H9 (cell line): Measurements from ENCODE around the gene HSPA9. TPM values are rescaled to one million over a fixed set of nuclear protein-coding genes. Genes with fewer than 3 reads are reported as not detected.

Experiments used
- DNase-seq: peaks from one replicate; pipeline ENCODE4 v3.0.0-alpha.2; 2017
- H2AFZ ChIP-seq: one replicate; pipeline ENCODE4 v1.6.1; 2013; ENCODE audit warnings: mild to moderate bottlenecking, low read length, control low read depth, moderate library complexity
- H2AK5ac ChIP-seq: 2 replicates; pipeline ENCODE4 v1.6.1; 2013; ENCODE audit warnings: low read length, control low read depth, mixed read lengths; ENCODE audit not compliant: insufficient read length
- H2BK120ac ChIP-seq: one replicate; pipeline ENCODE4 v1.6.1; 2013; ENCODE audit warnings: low read depth, mild to moderate bottlenecking, low read length, control low read depth, inconsistent platforms; ENCODE audit not compliant: poor library complexity, severe bottlenecking
- H2BK12ac ChIP-seq: 2 replicates; pipeline ENCODE4 v1.6.1; 2013; ENCODE audit warnings: low read length, control low read depth, mixed read lengths, low read depth; ENCODE audit not compliant: insufficient read length
- H2BK15ac ChIP-seq: 2 replicates; pipeline ENCODE4 v1.6.1; 2013; ENCODE audit warnings: low read depth, low read length, control low read depth
- H2BK20ac ChIP-seq: one replicate; pipeline ENCODE4 v1.6.1; 2013; ENCODE audit warnings: low read depth, mild to moderate bottlenecking, low read length, control low read depth, inconsistent platforms; ENCODE audit not compliant: poor library complexity, severe bottlenecking
- H2BK5ac ChIP-seq: 2 replicates; pipeline ENCODE4 v1.6.1; 2013; ENCODE audit warnings: low read length, control low read depth, mixed read lengths; ENCODE audit not compliant: insufficient read length
- H3K14ac ChIP-seq: 2 replicates; pipeline ENCODE4 v1.6.1; 2013; ENCODE audit warnings: low read length, control low read depth; ENCODE audit not compliant: insufficient read depth
- H3K18ac ChIP-seq: 2 replicates; pipeline ENCODE4 v1.6.1; 2013; ENCODE audit warnings: low read depth, mild to moderate bottlenecking, mixed read lengths, low read length, control low read depth; ENCODE audit not compliant: insufficient read length
- H3K23ac ChIP-seq: 2 replicates; pipeline ENCODE4 v1.6.1; 2013; ENCODE audit warnings: low read length, control low read depth, mixed read lengths, low read depth; ENCODE audit not compliant: insufficient read length
- H3K23me2 ChIP-seq: 2 replicates; pipeline ENCODE4 v1.6.1; 2013; ENCODE audit warnings: low read depth, mild to moderate bottlenecking, mixed read lengths, low read length, control low read depth; ENCODE audit not compliant: insufficient read length, poor library complexity, severe bottlenecking
- H3K27ac ChIP-seq: 2 replicates; pipeline ENCODE4 v1.5.1; 2013; ENCODE audit warnings: low read length, control low read depth, mixed read lengths, low read depth; ENCODE audit not compliant: insufficient read length
- H3K27me3 ChIP-seq: 2 replicates; pipeline ENCODE4 v1.6.1; 2013; ENCODE audit warnings: low read length, control low read depth, inconsistent platforms; ENCODE audit not compliant: insufficient read depth
- H3K4ac ChIP-seq: 2 replicates; pipeline ENCODE4 v1.6.1; 2013; ENCODE audit warnings: low read depth, mild to moderate bottlenecking, control low read depth, inconsistent platforms, low read length, moderate library complexity
- H3K4me1 ChIP-seq: 2 replicates; pipeline ENCODE4 v1.6.1; 2013; ENCODE audit warnings: low read length, control low read depth, inconsistent platforms; ENCODE audit not compliant: insufficient read depth
- H3K4me2 ChIP-seq: 2 replicates; pipeline ENCODE4 v1.6.1; 2013; ENCODE audit warnings: low read length, control low read depth, mixed read lengths; ENCODE audit not compliant: insufficient read length, insufficient read depth
- H3K56ac ChIP-seq: 2 replicates; pipeline ENCODE4 v1.6.1; 2013; ENCODE audit warnings: low read depth, mild to moderate bottlenecking, mixed read lengths, low read length, control low read depth; ENCODE audit not compliant: insufficient read length
- H3K79me1 ChIP-seq: 2 replicates; pipeline ENCODE4 v1.6.1; 2013; ENCODE audit warnings: low read depth, mild to moderate bottlenecking, moderate library complexity, low read length, control low read depth, inconsistent platforms; ENCODE audit not compliant: insufficient read depth, poor library complexity, severe bottlenecking
- H3K79me2 ChIP-seq: 2 replicates; pipeline ENCODE4 v1.6.1; 2013; ENCODE audit warnings: low read length, control low read depth, inconsistent platforms; ENCODE audit not compliant: insufficient read depth
- H3K9ac ChIP-seq: 2 replicates; pipeline ENCODE4 v1.6.1; 2013; ENCODE audit warnings: low read length, control low read depth, mixed read lengths; ENCODE audit not compliant: insufficient read length; ENCODE audit errors: extremely low read depth
- H3K9me3 ChIP-seq: one replicate; pipeline ENCODE4 v1.6.1; 2013; ENCODE audit warnings: low read depth, low read length, inconsistent platforms; ENCODE audit not compliant: control insufficient read depth
- H3T11ph ChIP-seq: one replicate; pipeline ENCODE4 v1.6.1; 2013; ENCODE audit warnings: mild to moderate bottlenecking, low read length, control low read depth, inconsistent platforms
- H4K20me1 ChIP-seq: one replicate; pipeline ENCODE4 v1.6.1; 2013; ENCODE audit not compliant: control insufficient read depth, insufficient read length, insufficient read depth
- H4K5ac ChIP-seq: 2 replicates; pipeline ENCODE4 v1.6.1; 2013; ENCODE audit warnings: low read depth, mild to moderate bottlenecking, mixed read lengths, low read length, control low read depth; ENCODE audit not compliant: insufficient read length
- H4K8ac ChIP-seq: replicated peaks from 2 replicates; pipeline ENCODE4 v1.6.1; 2013; ENCODE audit warnings: low read length, control low read depth, mixed read lengths, low read depth; ENCODE audit not compliant: insufficient read length
- H4K91ac ChIP-seq: 2 replicates; pipeline ENCODE4 v1.6.1; 2013; ENCODE audit warnings: low read depth, mild to moderate bottlenecking, moderate library complexity, mixed read lengths, low read length, control low read depth; ENCODE audit not compliant: insufficient read length
- H3K27ac Mint-ChIP-seq, 3 experiments: 2 replicates in 2 of 3; 3 replicates in 1 of 3; pipeline ENCODE4 v1.8.0; 2020 to 2021; ENCODE audit warnings: mixed read lengths in 3 of 3, mild to moderate bottlenecking in 1 of 3, moderate library complexity in 1 of 3
- H3K27me3 Mint-ChIP-seq: 2 replicates; pipeline ENCODE4 v1.8.0; 2021; ENCODE audit warnings: low read depth, mild to moderate bottlenecking, moderate library complexity, mixed read lengths
- H3K36me3 Mint-ChIP-seq, 3 experiments: 2 replicates in 2 of 3; 3 replicates in 1 of 3; pipeline ENCODE4 v1.8.0; 2020 to 2021; ENCODE audit warnings: low read depth in 3 of 3, mixed read lengths in 3 of 3; ENCODE audit not compliant: insufficient read depth in 1 of 3
- H3K4me1 Mint-ChIP-seq, 2 experiments: 2 replicates each; pipeline ENCODE4 v1.8.0; 2020; ENCODE audit warnings: mixed read lengths in 2 of 2
- H3K4me3 Mint-ChIP-seq, 2 experiments: 2 replicates in 1 of 2; 3 replicates in 1 of 2; pipeline ENCODE4 v1.8.0; 2020 to 2021; ENCODE audit warnings: mild to moderate bottlenecking in 2 of 2, mixed read lengths in 2 of 2, moderate library complexity in 1 of 2
- H3K9me3 Mint-ChIP-seq, 2 experiments: 2 replicates in 1 of 2; 3 replicates in 1 of 2; pipeline ENCODE4 v1.8.0; 2020; ENCODE audit warnings: mild to moderate bottlenecking in 2 of 2, mixed read lengths in 2 of 2, moderate library complexity in 1 of 2
- CTCF ChIP-seq: fragments of 200-600 bp; sonication (generic); conservative IDR thresholded peaks from 3 replicates; pipeline ENCODE4 v1.8.0; 2021; ENCODE audit warnings: antibody characterized with exemption, mild to moderate bottlenecking
- WGBS: extraction: QIAGEN DNeasy Blood & Tissue Kit; methylation state at CpG from one replicate; pipeline ENCODE4 v1.1.7; 2013; ENCODE audit warnings: missing lambda C conversion rate, low lambda C conversion rate, mixed read lengths; ENCODE audit not compliant: insufficient read length; ENCODE audit errors: extremely low coverage; 5-methylcytosine and 5-hydroxymethylcytosine counted together
- total RNA-seq: library from RNA; stranded (reverse); gene quantifications from 2 replicates; pipeline ENCODE4 v1.2.1, GENCODE V29; 2021

The HSPA9 gene
- total RNA-seq, 1 experiment from 2014 or later: 397 TPM

GRCh38 chr5:138564242-138564641, 11.0 kb downstream of the HSPA9 start:
- Histone ChIP-seq H4K20me1 (no peaks in the 10 kb centered on the region), H4K5ac (no peak overlapping the region), H3K14ac (no peak overlapping the region), H3K9ac (no peak overlapping the region), H3K79me1 (peaks cover 5% of the 10 kb centered on the region), H2BK5ac (no peak overlapping the region), H3K27me3 (no peaks in the 10 kb centered on the region), H2BK15ac (no peak overlapping the region), H3K4me1 (no peaks in the 10 kb centered on the region), H3K4me2 (no peak overlapping the region), H3K79me2 (peaks cover 6% of the 10 kb centered on the region; the same call in 1 of the 2 replicates), H2BK120ac (no peak overlapping the region), H2BK12ac (no peak overlapping the region), H2AK5ac (no peak overlapping the region), H4K8ac (no peak overlapping the region), H3K18ac (no peak overlapping the region), H2AFZ (no peak overlapping the region), H2BK20ac (no peak overlapping the region), H3T11ph (no peak overlapping the region), H3K4ac (no peak overlapping the region), H3K56ac (no peak overlapping the region), H3K23ac (no peak overlapping the region), H4K91ac (no peak overlapping the region), H3K23me2 (no peaks in the 10 kb centered on the region), H3K27ac (no peak overlapping the region), H3K9me3 (no peaks in the 10 kb centered on the region)
- H3K9me3 Mint-ChIP-seq: no peaks in the 10 kb centered on the region
- no peak for TF ChIP-seq CTCF
- H3K27me3 Mint-ChIP-seq: no peaks in the 10 kb centered on the region
- H3K36me3 Mint-ChIP-seq: peaks cover 69 to 92% (median 89%) of the 10 kb centered on the region in 3 experiments
- H3K4me1 Mint-ChIP-seq: no peaks in the 10 kb centered on the region
- DNase-seq: no peak
- no peak overlapping the region for H3K4me3 Mint-ChIP-seq
- H3K27ac Mint-ChIP-seq: no peak overlapping the region
- no CpG with 5 or more reads among the region's 9 CpGs for WGBS
